ENCODE results near the gene SPTBN4. TPM values are rescaled to one million over a fixed set of nuclear protein-coding genes. Genes with fewer than 3 reads are reported as not detected.

Gene SPTBN4
- total RNA-seq, 1 experiment from 2014 or later: 0.82 TPM

GRCh38 chr19:40486017-40486416 is 19.2 kb downstream of the SPTBN4 start:
- TF ChIP-seq CTCF (IDR thresholded peaks at IDR 0.05; ENCODE audit: insufficient read depth in 1 of 2, low read depth in 1 of 2, low read length in 1 of 2, severe bottlenecking in 1 of 2, unreplicated experiment in 1 of 2): no peak
- DNase-seq: no peak
- Histone ChIP-seq H3K27me3 (replicated peaks; ENCODE audit: control insufficient read depth, insufficient read depth, low read length) (no peaks in the 10 kb centered on the region), H3K4me1 (no peaks in the 10 kb centered on the region), H3K4me3 (ENCODE audit: low read depth, low read length) (no peak overlapping the region), H3K36me3 (ENCODE audit: control insufficient read depth, insufficient read depth, low read length) (no peaks in the 10 kb centered on the region), H3K9me3 (no peaks in the 10 kb centered on the region)
- intact Hi-C loops (cut with micrococcal nuclease; ENCODE audit: unreplicated experiment): no loop called here
- H3K36me3 Mint-ChIP-seq (ENCODE audit: insufficient read depth, unreplicated experiment): peaks cover 5% of the 10 kb centered on the region
- CTCF ChIA-PET: no interaction called here
- no TSS peak for BruUV-seq (replicated peaks)
- H3K4me3 Mint-ChIP-seq (ENCODE audit: unreplicated experiment): no peak overlapping the region
- no peak overlapping the region for H3K27ac Mint-ChIP-seq (ENCODE audit: unreplicated experiment)
- no peaks in the 10 kb centered on the region for H3K9me3 Mint-ChIP-seq (ENCODE audit: unreplicated experiment)
- POLR2A ChIA-PET: no interaction called here
- H3K4me1 Mint-ChIP-seq (ENCODE audit: low read depth, unreplicated experiment): no peaks in the 10 kb centered on the region
- no peaks in the 10 kb centered on the region for H3K27me3 Mint-ChIP-seq (ENCODE audit: insufficient read depth, unreplicated experiment)

GRCh38 chr19:40489882-40490230 is 23.1 kb downstream of the SPTBN4 start:
- no peak for DNase-seq
- BruUV-seq (replicated peaks): no TSS peak
- H3K36me3 ChIP-seq (ENCODE audit: control insufficient read depth, insufficient read depth, low read length): no peaks in the 10 kb centered on the region
- TF ChIP-seq CTCF (IDR thresholded peaks at IDR 0.05; ENCODE audit: insufficient read depth in 1 of 2, low read depth in 1 of 2, low read length in 1 of 2, severe bottlenecking in 1 of 2, unreplicated experiment in 1 of 2): no peak
- H3K27me3 ChIP-seq (replicated peaks; ENCODE audit: control insufficient read depth, insufficient read depth, low read length): no peaks in the 10 kb centered on the region
- peak overlapping the region; percentile 48 for H3K4me3 Mint-ChIP-seq (ENCODE audit: unreplicated experiment)
- no peaks in the 10 kb centered on the region for H3K4me1 ChIP-seq
- no peaks in the 10 kb centered on the region for H3K9me3 Mint-ChIP-seq (ENCODE audit: unreplicated experiment)
- no peaks in the 10 kb centered on the region for H3K9me3 ChIP-seq
- no peak overlapping the region for H3K4me3 ChIP-seq (ENCODE audit: low read depth, low read length)
- peaks cover 4% of the 10 kb centered on the region for H3K4me1 Mint-ChIP-seq (ENCODE audit: low read depth, unreplicated experiment)
- peaks cover 8% of the 10 kb centered on the region for H3K27me3 Mint-ChIP-seq (ENCODE audit: insufficient read depth, unreplicated experiment)
- POLR2A ChIA-PET: interaction anchor here (0.5 kb wide), 1 partner anchor 213 kb away, joined by 8 read pairs; no protein-coding TSS in a partner anchor
- CTCF ChIA-PET: no interaction called here
- peaks cover 5% of the 10 kb centered on the region for H3K36me3 Mint-ChIP-seq (ENCODE audit: insufficient read depth, unreplicated experiment)
- intact Hi-C loops (cut with micrococcal nuclease; ENCODE audit: unreplicated experiment): no loop called here
- H3K27ac Mint-ChIP-seq (ENCODE audit: unreplicated experiment): no peak overlapping the region

GRCh38 chr19:40492274-40492673 is 25.5 kb downstream of the SPTBN4 start:
- Mint-ChIP-seq H3K4me3 (ENCODE audit: unreplicated experiment) (no peak overlapping the region), H3K27me3 (ENCODE audit: insufficient read depth, unreplicated experiment) (peaks cover 8% of the 10 kb centered on the region), H3K36me3 (ENCODE audit: insufficient read depth, unreplicated experiment) (peaks cover 5% of the 10 kb centered on the region), H3K9me3 (ENCODE audit: unreplicated experiment) (no peaks in the 10 kb centered on the region), H3K27ac (ENCODE audit: unreplicated experiment) (no peak overlapping the region), H3K4me1 (ENCODE audit: low read depth, unreplicated experiment) (peaks cover 4% of the 10 kb centered on the region)
- ChIA-PET POLR2A (no interaction called here), CTCF (interaction anchor here (1.0 kb wide), 1 partner anchor 11 kb away, joined by 3 read pairs; no protein-coding TSS in a partner anchor)
- Histone ChIP-seq H3K4me1 (no peaks in the 10 kb centered on the region), H3K36me3 (ENCODE audit: control insufficient read depth, insufficient read depth, low read length) (no peaks in the 10 kb centered on the region), H3K27me3 (replicated peaks; ENCODE audit: control insufficient read depth, insufficient read depth, low read length) (no peaks in the 10 kb centered on the region), H3K4me3 (ENCODE audit: low read depth, low read length) (no peak overlapping the region), H3K9me3 (no peaks in the 10 kb centered on the region)
- intact Hi-C loops (cut with micrococcal nuclease; ENCODE audit: unreplicated experiment): no loop called here
- TF ChIP-seq CTCF (IDR thresholded peaks at IDR 0.05; ENCODE audit: insufficient read depth in 1 of 2, low read depth in 1 of 2, low read length in 1 of 2, severe bottlenecking in 1 of 2, unreplicated experiment in 1 of 2): no peak
- no TSS peak for BruUV-seq (replicated peaks)
- DNase-seq: no peak
